Measurements from ENCODE around the gene CELF5. TPM values are rescaled to one million over a fixed set of nuclear protein-coding genes. Genes with fewer than 3 reads are reported as not detected.

The CELF5 gene
- total RNA-seq, 1 donor from 2014 or later: not detected

- Histone ChIP-seq H3K27me3 (peaks cover 14% of the 10 kb centered on the region), H3K4me3 (no peak overlapping the region), H3K4me1 (no peaks in the 10 kb centered on the region), H3K36me3 (no peaks in the 10 kb centered on the region), H3K9me3 (peaks cover 5 to 9% of the 10 kb centered on the region in 2 donors), H3K27ac (no peak overlapping the region)
- no peak for TF ChIP-seq CTCF (IDR thresholded peaks at IDR 0.05)
- intact Hi-C loops (cut with DNase I): no loop called here
- no peak for DNase-seq (ENCODE audit: low spot score in 2 of 2)
These were observed 46.4 kb downstream of the CELF5 start for GRCh38 chr19:3270902-3271301.

DNA sequence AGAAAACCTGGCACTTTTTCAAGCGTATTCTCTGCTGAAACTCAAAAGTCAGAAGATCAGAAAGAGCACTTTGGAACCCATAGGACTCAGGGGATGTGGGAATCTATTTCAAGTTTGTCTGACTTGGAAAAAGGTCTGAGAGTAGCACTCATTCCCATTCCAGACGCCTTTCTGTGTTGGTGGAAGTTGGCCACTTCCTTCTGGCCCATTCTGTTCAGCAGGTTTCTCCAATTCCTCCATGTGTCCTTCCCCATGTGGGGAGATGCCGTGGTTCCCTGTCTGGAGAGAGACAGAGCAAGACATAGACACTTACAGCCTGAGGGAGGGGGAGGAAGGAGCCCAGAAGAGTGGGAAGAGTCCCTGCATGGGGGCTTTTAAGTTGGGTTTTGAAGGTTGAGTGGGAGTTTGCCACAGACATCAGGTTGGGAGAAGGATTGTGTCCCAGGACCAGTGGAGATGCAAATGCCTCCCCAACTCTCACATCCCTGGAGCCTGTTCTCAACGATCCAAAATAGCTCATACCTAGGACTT lies 48.0 kb downstream of the CELF5 start:
- peaks cover 14% of the 10 kb centered on the region for H3K27me3 ChIP-seq

GRCh38 chr19:3272952-3273351 lies 48.5 kb downstream of the CELF5 start:
- intact Hi-C loops (cut with DNase I): no loop called here
- H3K27me3 ChIP-seq: peaks cover 14% of the 10 kb centered on the region
- TF ChIP-seq CTCF (IDR thresholded peaks at IDR 0.05): no peak
- H3K27ac ChIP-seq: no peak overlapping the region
- peaks cover 5 to 9% of the 10 kb centered on the region in 2 donors for H3K9me3 ChIP-seq
- H3K36me3 ChIP-seq: no peaks in the 10 kb centered on the region
- H3K4me3 ChIP-seq: no peak overlapping the region
- H3K4me1 ChIP-seq: no peaks in the 10 kb centered on the region
- DNase-seq (ENCODE audit: low spot score in 2 of 2): no peak

More for the DNA sequence above, 48.0 kb downstream of the CELF5 start:
- no peak for TF ChIP-seq CTCF (IDR thresholded peaks at IDR 0.05)
- intact Hi-C loops (cut with DNase I): no loop called here
- Histone ChIP-seq H3K27ac (no peak overlapping the region), H3K9me3 (peaks cover 5 to 9% of the 10 kb centered on the region in 2 donors), H3K4me1 (no peaks in the 10 kb centered on the region), H3K4me3 (no peak overlapping the region), H3K36me3 (no peaks in the 10 kb centered on the region)
- no peak for DNase-seq (ENCODE audit: low spot score in 2 of 2)

- TF ChIP-seq CTCF (IDR thresholded peaks at IDR 0.05): no peak
- H3K27ac ChIP-seq: no peak overlapping the region
- intact Hi-C loops (cut with DNase I): no loop called here
- DNase-seq (ENCODE audit: low spot score in 2 of 2): no peak
- peaks cover 14% of the 10 kb centered on the region for H3K27me3 ChIP-seq
- no peaks in the 10 kb centered on the region for H3K36me3 ChIP-seq
- H3K9me3 ChIP-seq: peaks cover 5 to 9% of the 10 kb centered on the region in 2 donors
- no peaks in the 10 kb centered on the region for H3K4me1 ChIP-seq
- H3K4me3 ChIP-seq: no peak overlapping the region
These were observed 49.9 kb downstream of the CELF5 start for GRCh38 chr19:3274245-3274941.

- Histone ChIP-seq H3K36me3 (no peaks in the 10 kb centered on the region), H3K27me3 (peaks cover 14% of the 10 kb centered on the region), H3K4me1 (no peaks in the 10 kb centered on the region), H3K4me3 (peak overlapping the region in 1 of 2 donors; percentile 33), H3K27ac (no peak overlapping the region), H3K9me3 (peaks cover 5 to 9% of the 10 kb centered on the region in 2 donors)
- TF ChIP-seq CTCF (IDR thresholded peaks at IDR 0.05): peak in 1 of 3 experiments; percentile 11
- DNase-seq (ENCODE audit: low spot score in 2 of 2): no peak
- intact Hi-C loops (cut with DNase I): no loop called here
These were observed 50.6 kb downstream of the CELF5 start for GRCh38 chr19:3274942-3275582.
